IPS-18c (cell line): ENCODE results near the gene RNF43.

Experiments
- H3K4me3 ChIP-seq: 2 replicates; pipeline ENCODE4 v1.7.0; 2013; ENCODE audit warnings: low read depth, mild to moderate bottlenecking, low read length, moderate library complexity; ENCODE audit not compliant: insufficient read depth
- H3K9me3 ChIP-seq: one replicate; pipeline ENCODE4 v1.6.1; 2013; ENCODE audit warnings: mild to moderate bottlenecking, low read length, moderate library complexity; ENCODE audit not compliant: control insufficient read depth, insufficient read depth

The RNF43 gene

GRCh38 chr17:58388302-58389190 lies 28.8 kb downstream of the RNF43 start:
- Histone ChIP-seq H3K4me3 (no peak overlapping the region), H3K9me3 (no peaks in the 10 kb centered on the region)

GRCh38 chr17:58387834-58388233 lies 29.5 kb downstream of the RNF43 start:
- Histone ChIP-seq H3K4me3 (no peak overlapping the region), H3K9me3 (no peaks in the 10 kb centered on the region)

- H3K4me3 ChIP-seq = no peak overlapping the region
- H3K9me3 ChIP-seq = no peaks in the 10 kb centered on the region
Measured at GRCh38 chr17:58386708-58387107, 30.6 kb downstream of the RNF43 start.

- Histone ChIP-seq H3K9me3 (no peaks in the 10 kb centered on the region), H3K4me3 (no peak overlapping the region)
Measured at GRCh38 chr17:58385359-58385899, 31.9 kb downstream of the RNF43 start.

GRCh38 chr17:58384897-58385296 lies 32.4 kb downstream of the RNF43 start:
- Histone ChIP-seq H3K4me3 (no peak overlapping the region), H3K9me3 (no peaks in the 10 kb centered on the region)

- Histone ChIP-seq H3K9me3 (no peaks in the 10 kb centered on the region), H3K4me3 (no peak overlapping the region)
Measured at GRCh38 chr17:58383892-58384462, 33.4 kb downstream of the RNF43 start.

GRCh38 chr17:58382872-58383242 lies 34.5 kb downstream of the RNF43 start:
- H3K4me3 ChIP-seq = no peak overlapping the region

GRCh38 chr17:58382108-58382871 lies 35.0 kb downstream of the RNF43 start:
- no peak overlapping the region for H3K4me3 ChIP-seq

More at GRCh38 chr17:58382872-58383242, 34.5 kb downstream of the RNF43 start:
- no peaks in the 10 kb centered on the region for H3K9me3 ChIP-seq

GRCh38 chr17:58381124-58382035 lies 36.0 kb downstream of the RNF43 start:
- no peaks in the 10 kb centered on the region for H3K9me3 ChIP-seq
- no peak overlapping the region for H3K4me3 ChIP-seq

More at GRCh38 chr17:58382108-58382871, 35.0 kb downstream of the RNF43 start:
- no peaks in the 10 kb centered on the region for H3K9me3 ChIP-seq

GRCh38 chr17:58380207-58381123 lies 36.9 kb downstream of the RNF43 start:
- Histone ChIP-seq H3K9me3 (no peaks in the 10 kb centered on the region), H3K4me3 (no peak overlapping the region)

- H3K4me3 ChIP-seq = no peak overlapping the region
- no peaks in the 10 kb centered on the region for H3K9me3 ChIP-seq
Measured at GRCh38 chr17:58379511-58379824, 37.9 kb downstream of the RNF43 start.

GRCh38 chr17:58378733-58379510 lies 38.4 kb downstream of the RNF43 start:
- H3K9me3 ChIP-seq = no peaks in the 10 kb centered on the region
- no peak overlapping the region for H3K4me3 ChIP-seq

- Histone ChIP-seq H3K9me3 (no peaks in the 10 kb centered on the region), H3K4me3 (no peak overlapping the region)
Measured at GRCh38 chr17:58377661-58378060, 39.7 kb downstream of the RNF43 start.

GRCh38 chr17:58377093-58377601 lies 40.2 kb downstream of the RNF43 start:
- no peak overlapping the region; the same call in 1 of the 2 replicates for H3K4me3 ChIP-seq
- no peaks in the 10 kb centered on the region for H3K9me3 ChIP-seq

- no peak overlapping the region for H3K4me3 ChIP-seq
- no peaks in the 10 kb centered on the region for H3K9me3 ChIP-seq
Measured at GRCh38 chr17:58376472-58377000, 40.8 kb downstream of the RNF43 start.
